Measurements from ENCODE around the gene BCAP29. TPM values are rescaled to one million over a fixed set of nuclear protein-coding genes. Genes with fewer than 3 reads are reported as not detected.

The BCAP29 gene
- polyA plus RNA-seq, 1 of the 3 experiments (the other 2 are of a cell fraction): 29.2 TPM

DNA sequence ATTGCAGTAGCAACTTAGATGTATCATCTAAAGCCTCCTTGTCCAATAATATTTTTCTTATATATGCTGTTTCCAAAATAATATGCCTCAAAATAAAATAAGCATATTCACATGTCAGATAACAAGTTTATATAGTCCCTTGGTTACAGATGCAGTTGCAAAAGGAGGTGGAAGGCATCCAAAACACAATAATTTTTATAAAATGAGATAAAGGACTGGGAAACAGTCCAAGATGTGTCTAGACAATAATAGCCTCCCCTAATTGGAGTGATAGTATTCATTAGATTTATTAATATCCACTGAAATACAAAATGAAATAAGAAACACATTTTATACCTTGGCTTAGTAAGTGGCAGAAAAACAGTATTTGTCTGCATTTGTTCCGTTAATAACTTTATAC is 30.3 kb downstream of the BCAP29 start:
- Histone ChIP-seq H3K79me2 (ENCODE audit: insufficient read depth) (0 out of 2 replicates have a peak, but pooled peaks cover 7% of the 10 kb centered on the region), H4K20me1 (ENCODE audit: insufficient read depth) (no peaks in the 10 kb centered on the region), H3K4me3 (ENCODE audit: low read depth in 2 of 2, low read length in 1 of 2) (no peak overlapping the region), H3K4me1 (ENCODE audit: control insufficient read depth in 1 of 2, insufficient read depth in 2 of 2, low read depth in 1 of 2, low read length in 1 of 2) (peaks cover 20 to 33% of the 10 kb centered on the region in 2 experiments), H3K27me3 (ENCODE audit: insufficient read depth) (no peaks in the 10 kb centered on the region), H3F3A (replicated peaks; ENCODE audit: insufficient read depth) (peaks cover 9% of the 10 kb centered on the region), H2AFZ (ENCODE audit: low read depth) (no peak overlapping the region), H3K9ac (no peak overlapping the region), H3K9me3 (no peaks in the 10 kb centered on the region), H3K4me2 (no peak overlapping the region), H3K9me2 (no peaks in the 10 kb centered on the region), H3K27ac (ENCODE audit: low read depth in 2 of 2, low read length in 1 of 2) (peak overlapping the region; percentile 17 to 98; a peak in 3 of 4 replicates), H3K36me3 (replicated peaks in 1 of 2; ENCODE audit: control insufficient read depth in 1 of 2, insufficient read depth in 2 of 2, low read length in 1 of 2) (peaks cover 18 to 83% of the 10 kb centered on the region in 2 experiments)
- 77% methylated on average over 1 of the region's 1 CpG for WGBS (ENCODE audit: low lambda C conversion rate)
- DNase-seq: peak; percentile 45
- CTCF ChIA-PET: interaction anchor here (1.8 kb wide), 1 partner anchor 51 kb away, joined by 8 read pairs; no protein-coding TSS in a partner anchor
- TF ChIP-seq GATA2 (CRISPR knock-in tag; IDR thresholded peaks at IDR 0.05): no peak
- TF ChIP-seq NFIC (IDR thresholded peaks at IDR 0.05; ENCODE audit: borderline replicate concordance): peak; percentile 62; the same call in 1 of the 2 replicates
- TF ChIP-seq MXI1 (IDR thresholded peaks at IDR 0.05; ENCODE audit: low read depth, low read length): no peak
- TF ChIP-seq SIN3A (IDR thresholded peaks at IDR 0.05; ENCODE audit: borderline replicate concordance, low read depth, low read length): no peak
- peak; percentile 48 for TF ChIP-seq CHD2 (IDR thresholded peaks at IDR 0.05; ENCODE audit: low read length, partially characterized antibody)
- TF ChIP-seq TCF12 (IDR thresholded peaks at IDR 0.05): peak; percentile 33
- no peak for TF ChIP-seq ELF1 (IDR thresholded peaks at IDR 0.05)
- no peak for TF ChIP-seq EZH2phosphoT487 (IDR thresholded peaks at IDR 0.05; ENCODE audit: borderline replicate concordance, low read depth)
- peak; percentile 86 for TF ChIP-seq RCOR1 (IDR thresholded peaks at IDR 0.05; ENCODE audit: low read length)
- TF ChIP-seq REST (IDR thresholded peaks at IDR 0.05; ENCODE audit: low read depth, low read length): no peak
- no peak for TF ChIP-seq MAX (IDR thresholded peaks at IDR 0.05; ENCODE audit: low read depth)
- no peak for TF ChIP-seq PBX3 (IDR thresholded peaks at IDR 0.05)
- TF ChIP-seq EP300 (IDR thresholded peaks at IDR 0.05; ENCODE audit: borderline replicate concordance in 1 of 2, low read depth in 1 of 2, low read length in 1 of 2): peak; percentile 24 to 82; a peak in 3 of 4 replicates
- TF ChIP-seq TEAD4 (IDR thresholded peaks at IDR 0.05; ENCODE audit: borderline replicate concordance, insufficient read depth): no peak
- no peak for TF ChIP-seq ZBTB33 (IDR thresholded peaks at IDR 0.05; ENCODE audit: borderline replicate concordance, low read depth)
- no peak; the same call in 1 of the 2 replicates for TF ChIP-seq POLR2AphosphoS5 (IDR thresholded peaks at IDR 0.05; ENCODE audit: low read depth, low read length)
- TF ChIP-seq RFX5 (IDR thresholded peaks at IDR 0.05; ENCODE audit: low read length): no peak; the same call in 1 of the 2 replicates
- TF ChIP-seq MEF2A (IDR thresholded peaks at IDR 0.05; ENCODE audit: borderline replicate concordance, low read depth): no peak
- no peak for TF ChIP-seq RXRA (IDR thresholded peaks at IDR 0.05; ENCODE audit: borderline replicate concordance, low read depth)
- POLR2A ChIA-PET: interaction anchor here (1.2 kb wide), 1 partner anchor 133 kb away, joined by 3 read pairs; no protein-coding TSS in a partner anchor
